Activated CD4-positive, CD25-positive, alpha-beta regulatory T cell treated with anti-CD3 and anti-CD28 coated beads, Interleukin-2, amount 50 U/mL, for 24 hours (primary cell): ENCODE data around the gene SHTN1.

Experiments
- ATAC-seq, 2 donors: fragments of 150-1000 bp; cut with Tn5 transposase; one replicate each; pipeline ENCODE4 v1.10.0; 2021; ENCODE audit warnings: mild to moderate bottlenecking in 1 of 2, moderate library complexity in 1 of 2

The SHTN1 gene

GRCh38 chr10:116984202-116984990, 20.6 kb downstream of the SHTN1 start:
- no peak for ATAC-seq

- no peak for ATAC-seq
Observed at GRCh38 chr10:116980041-116980440, 24.9 kb downstream of the SHTN1 start.

GRCh38 chr10:116978901-116979300, 26.1 kb downstream of the SHTN1 start:
- no peak for ATAC-seq

- ATAC-seq, result no peak
Observed at GRCh38 chr10:116974456-116975005, 30.5 kb downstream of the SHTN1 start.

GRCh38 chr10:116973946-116974455, 31.0 kb downstream of the SHTN1 start:
- no peak for ATAC-seq

GRCh38 chr10:116973371-116973905, 31.5 kb downstream of the SHTN1 start:
- ATAC-seq, result no peak

DNA sequence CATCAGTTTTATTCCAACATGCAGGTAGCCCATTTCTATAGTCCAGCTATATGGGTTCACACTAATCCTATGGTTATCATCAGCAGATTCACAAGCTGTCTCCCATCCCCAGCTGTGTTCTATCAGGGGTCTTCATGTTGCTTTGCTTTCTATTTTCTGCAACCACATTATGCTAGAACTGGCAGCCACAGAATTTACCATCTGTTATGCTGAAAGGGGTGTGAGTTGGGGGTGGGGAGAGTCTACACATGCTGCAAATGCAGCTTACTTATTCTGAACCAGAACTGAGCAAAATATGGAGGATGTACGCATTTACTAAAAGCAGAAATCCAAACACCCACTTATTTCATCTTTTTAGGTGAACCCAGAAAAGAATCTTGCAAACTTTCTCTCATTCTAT, 32.9 kb downstream of the SHTN1 start:
- ATAC-seq, result no peak

DNA sequence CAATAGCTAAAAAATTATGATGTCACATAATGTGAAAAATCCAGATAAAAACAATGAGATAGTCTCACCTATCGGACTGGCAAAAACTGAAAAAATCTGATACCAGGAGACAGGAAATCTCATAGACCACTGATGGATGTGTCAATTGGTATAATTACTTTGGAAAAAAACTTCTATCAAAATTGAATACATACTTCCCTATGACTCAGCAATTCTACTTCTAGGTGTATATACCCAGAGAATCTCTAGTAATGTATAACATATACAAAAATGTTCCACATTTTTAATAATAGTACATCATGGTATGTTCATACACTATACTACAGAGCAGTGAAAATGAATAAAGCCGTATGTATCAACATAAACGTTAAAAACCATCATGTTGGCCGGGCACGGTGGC, 34.9 kb downstream of the SHTN1 start:
- no peak for ATAC-seq

DNA sequence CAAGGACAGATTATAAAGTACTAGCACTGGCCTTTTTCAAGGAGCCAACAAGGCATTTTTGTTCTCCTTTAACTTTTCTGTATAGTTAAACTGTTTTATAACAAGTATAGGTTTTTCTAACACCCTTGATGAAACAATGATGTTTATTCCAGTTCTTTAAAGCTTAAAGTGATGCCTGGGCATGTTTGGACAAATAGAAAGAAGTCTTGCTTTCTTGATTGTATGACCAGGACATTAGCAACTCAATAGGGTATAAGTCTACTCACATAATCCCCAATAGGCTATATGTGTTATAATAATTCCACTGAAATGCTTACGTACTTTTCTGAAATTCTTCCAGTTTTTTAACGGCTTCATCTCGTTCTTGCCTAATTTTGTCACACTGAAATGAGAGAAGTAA, 36.7 kb downstream of the SHTN1 start:
- ATAC-seq, result no peak

GRCh38 chr10:116961406-116962251, 43.4 kb downstream of the SHTN1 start:
- ATAC-seq, result no peak

DNA sequence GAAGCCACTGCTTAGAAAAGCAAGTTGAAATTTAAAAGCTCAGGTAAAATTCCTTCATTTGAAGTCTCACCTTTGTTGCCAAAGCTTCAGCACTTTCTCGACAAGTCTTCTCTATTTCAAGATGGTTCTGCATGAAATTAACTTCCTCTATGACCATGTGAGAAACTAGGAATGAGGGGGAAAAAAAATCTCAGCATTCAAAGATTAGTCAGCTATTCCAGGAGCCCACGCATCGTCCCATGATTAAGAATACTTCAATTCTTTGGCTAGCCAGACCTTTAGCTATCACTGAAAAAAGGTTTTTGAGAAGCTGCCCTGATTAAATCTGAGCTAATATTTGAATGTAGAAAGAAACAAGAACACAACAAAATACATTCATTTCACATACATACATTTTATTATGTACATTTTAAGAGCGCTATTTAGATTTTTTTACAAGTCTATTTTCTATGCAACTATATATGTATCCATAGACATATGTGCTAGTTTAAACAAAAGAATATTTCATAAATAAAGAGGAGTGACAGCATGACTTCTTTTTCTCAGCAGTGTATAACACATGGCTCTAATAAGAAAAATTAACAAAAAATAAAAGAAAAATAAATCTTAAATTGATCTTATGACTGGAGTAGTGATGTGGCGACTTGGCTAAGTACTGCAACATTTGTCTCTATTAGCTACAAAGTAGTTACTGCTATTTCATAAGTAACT, 44.8 kb downstream of the SHTN1 start:
- no peak for ATAC-seq

- no peak for ATAC-seq
Observed at GRCh38 chr10:116952729-116953128, 52.3 kb downstream of the SHTN1 start.

GRCh38 chr10:116948530-116948870, 56.5 kb downstream of the SHTN1 start:
- ATAC-seq, result no peak

- no peak for ATAC-seq
Observed at GRCh38 chr10:116947841-116948529, 57.0 kb downstream of the SHTN1 start.

- no peak for ATAC-seq
Observed at GRCh38 chr10:116944911-116945310, 60.1 kb downstream of the SHTN1 start.

- ATAC-seq, result no peak
Observed at GRCh38 chr10:116931806-116932205, 73.2 kb downstream of the SHTN1 start.

GRCh38 chr10:116926426-116926825, 78.6 kb downstream of the SHTN1 start:
- no peak for ATAC-seq

DNA sequence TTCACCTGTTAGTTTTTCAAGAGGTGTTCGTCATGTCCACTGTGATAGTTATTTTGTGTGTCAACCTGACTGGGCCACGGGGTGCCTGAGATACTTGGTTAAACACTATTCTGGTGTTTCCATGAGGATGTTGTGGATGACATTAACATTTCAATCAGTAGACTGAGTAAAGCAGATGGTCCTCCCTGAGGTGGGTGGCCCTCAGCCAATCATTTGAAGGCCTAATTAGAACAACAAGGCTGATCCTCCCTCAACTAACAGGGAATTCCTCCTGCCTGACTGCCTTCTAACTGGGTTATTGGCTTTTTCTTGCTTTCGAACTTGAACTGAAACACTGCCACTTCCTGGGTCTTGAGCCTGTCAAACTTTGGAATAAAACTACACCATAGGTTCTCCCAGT, 79.9 kb downstream of the SHTN1 start:
- no peak for ATAC-seq

DNA sequence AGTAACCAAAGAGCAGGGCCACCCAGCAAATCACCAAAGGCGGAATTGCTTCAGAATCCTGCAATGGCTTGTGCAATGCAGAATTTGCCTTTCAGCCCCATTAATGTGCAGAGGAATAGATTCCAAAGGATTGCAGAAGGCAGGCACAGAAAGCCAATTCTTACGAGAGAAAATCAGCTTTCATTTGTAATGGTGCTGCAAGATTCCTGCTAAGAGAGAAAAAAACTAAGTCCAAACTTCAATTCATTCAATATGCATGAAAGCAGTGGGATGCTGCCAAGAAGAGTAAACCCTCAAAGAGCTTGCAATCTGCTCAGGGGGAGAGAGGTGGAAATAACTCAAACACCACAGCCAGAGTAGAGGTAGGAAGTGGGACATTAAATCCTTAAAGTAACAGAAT, 85.3 kb downstream of the SHTN1 start:
- no peak for ATAC-seq

- ATAC-seq, result no peak
Observed at GRCh38 chr10:116919164-116919563, 85.8 kb downstream of the SHTN1 start.

- ATAC-seq, result no peak
Observed at GRCh38 chr10:116918583-116918982, 86.4 kb downstream of the SHTN1 start.

- ATAC-seq, result no peak
Observed at GRCh38 chr10:116917481-116917880, 87.5 kb downstream of the SHTN1 start.
